ENCODE results near the gene REEP5. TPM values are rescaled to one million over a fixed set of nuclear protein-coding genes. Genes with fewer than 3 reads are reported as not detected.

The REEP5 gene
- total and polyA plus RNA-seq, 4 donors = 41.5 to 182 (median 44.0) TPM

- TF ChIP-seq CTCF (IDR thresholded peaks at IDR 0.05; ENCODE audit: low read depth, low read length, missing input control) (no peak), HNF4A (conservative IDR thresholded peaks at IDR 0.05) (no peak)
Observed at GRCh38 chr5:112971276-112971675, 49.2 kb upstream of the REEP5 start (continued).

GRCh38 chr5:112968411-112969106, 46.5 kb upstream of the REEP5 start:
- H3K9ac ChIP-seq (ENCODE audit: low read depth in 1 of 2, low read length in 2 of 2) = no peak overlapping the region
- 82% methylated on average over 5 of the region's 5 CpGs for WGBS
- no peak for TF ChIP-seq TAF1 (conservative IDR thresholded peaks at IDR 0.05)
- TF ChIP-seq FOXA1 (IDR thresholded peaks at IDR 0.05) = no peak
- no peak for TF ChIP-seq RAD21 (IDR thresholded peaks at IDR 0.05)
- TF ChIP-seq YY1 (IDR thresholded peaks at IDR 0.05) = no peak
- TF ChIP-seq HNF4A (conservative IDR thresholded peaks at IDR 0.05) = no peak
- TF ChIP-seq RXRA (IDR thresholded peaks at IDR 0.05) = no peak
- TF ChIP-seq NR2F2 (IDR thresholded peaks at IDR 0.05) = no peak
- no peak for TF ChIP-seq JUND (IDR thresholded peaks at IDR 0.05)
- TF ChIP-seq CTCF (IDR thresholded peaks at IDR 0.05; ENCODE audit: low read depth, low read length, missing input control) = no peak
- TF ChIP-seq ZBTB33 (IDR thresholded peaks at IDR 0.05) = no peak
- TF ChIP-seq HNF4G (IDR thresholded peaks at IDR 0.05) = no peak
- no peak for TF ChIP-seq EGR1 (IDR thresholded peaks at IDR 0.05; ENCODE audit: low read depth in 2 of 2)
- TF ChIP-seq ATF3 (IDR thresholded peaks at IDR 0.05) = no peak
- no peak for TF ChIP-seq GABPA (IDR thresholded peaks at IDR 0.05 in 1 of 2, conservative IDR thresholded peaks at IDR 0.05 in 1 of 2)
- no peaks in the 10 kb centered on the region for H3K27me3 ChIP-seq (ENCODE audit: control insufficient read depth in 4 of 4, insufficient read depth in 4 of 4, low read length in 3 of 4)
- no peak overlapping the region for H3K27ac ChIP-seq (ENCODE audit: low read depth in 1 of 2, low read length in 2 of 2)
- no peaks in the 10 kb centered on the region for H3K36me3 ChIP-seq (ENCODE audit: control insufficient read depth in 4 of 4, insufficient read depth in 3 of 4, low read depth in 1 of 4, low read length in 3 of 4)
- H3K4me3 ChIP-seq (ENCODE audit: low read depth in 1 of 3, low read length in 3 of 3) = no peak overlapping the region
- no peak for DNase-seq (ENCODE audit: low spot score)
- no peaks in the 10 kb centered on the region for H3K9me3 ChIP-seq (ENCODE audit: control insufficient read depth in 4 of 4, low read length in 3 of 4)
- no peaks in the 10 kb centered on the region for H3K4me1 ChIP-seq (ENCODE audit: control insufficient read depth in 4 of 4, insufficient read depth in 4 of 4, low read length in 3 of 4)
